DMS79 (cell line): ENCODE measurements around the gene GAB1.

ENCODE experiments used
- DNase-seq: peaks from one replicate; lab custom pipeline; 2025; lab: John Stamatoyannopoulos, UW

The GAB1 gene

GRCh38 chr4:143336781-143337599 lies at the start of gene GAB1:
Gene GAB1, plus strand, starts transcription at chr4:143336876. Its CDS starts 313 bp downstream, at chr4:143337189.
- DNase-seq = no peak

DNA sequence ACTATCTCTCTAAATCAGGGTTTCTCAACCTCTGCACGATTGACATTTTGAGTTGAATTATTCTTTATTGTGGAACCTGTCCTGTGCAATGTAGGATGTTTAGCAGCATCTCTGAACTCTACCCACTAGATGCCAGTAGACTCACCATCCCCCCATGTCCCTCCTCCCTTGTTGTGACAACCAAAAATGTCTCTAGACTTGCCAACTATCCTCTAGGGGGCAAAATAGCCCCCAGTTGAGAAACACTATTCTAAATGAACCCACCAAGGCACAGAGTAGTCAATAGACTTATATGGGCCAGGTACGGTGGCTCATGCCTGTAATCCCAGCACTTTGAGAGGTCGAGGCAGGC lies 49.1 kb upstream of the GAB1 start:
- DNase-seq = no peak

GRCh38 chr4:143288171-143288570 lies 48.5 kb upstream of the GAB1 start:
- no peak for DNase-seq

DNA sequence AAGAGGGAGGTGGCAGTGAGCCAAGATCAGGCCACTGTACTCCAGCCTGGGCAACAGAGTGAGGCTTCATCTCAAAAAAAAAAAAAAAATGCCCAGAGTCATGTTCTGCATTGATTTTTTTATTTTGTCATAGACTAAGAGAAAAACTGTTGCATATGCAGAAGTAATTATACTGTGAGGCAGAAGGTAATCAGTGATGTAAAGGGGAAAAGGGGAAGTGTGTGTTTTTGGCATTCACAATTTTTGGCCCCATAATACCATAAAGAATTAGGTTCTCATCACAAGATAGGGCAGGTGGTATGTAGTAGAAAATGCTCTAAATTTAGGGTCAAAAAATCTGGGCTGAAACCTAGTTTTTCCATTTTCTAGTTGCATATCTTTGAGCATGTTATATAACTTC lies 47.3 kb upstream of the GAB1 start:
- DNase-seq = no peak

- no peak for DNase-seq
Observed at GRCh38 chr4:143291314-143291713, 45.4 kb upstream of the GAB1 start.

DNA sequence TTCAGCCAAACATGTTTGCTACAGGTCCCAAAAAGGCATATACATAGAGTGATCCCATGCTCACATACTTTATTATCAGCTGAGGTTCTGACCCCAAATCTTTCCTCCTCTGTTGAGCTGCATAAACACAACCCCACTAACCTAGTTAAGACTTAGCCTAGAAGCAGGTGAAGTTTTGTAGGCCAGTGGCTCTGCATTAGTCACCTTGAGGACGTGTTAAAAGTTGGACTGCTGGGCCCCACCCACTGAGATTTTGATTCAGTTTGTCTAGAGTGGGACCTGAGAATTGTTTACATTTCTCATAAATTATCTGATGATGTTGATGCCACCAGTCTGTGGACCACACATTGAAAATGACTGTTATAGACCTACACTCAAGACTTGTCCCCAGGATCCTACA lies 43.8 kb upstream of the GAB1 start:
- no peak for DNase-seq

- DNase-seq = no peak
Observed at GRCh38 chr4:143294310-143294709, 42.4 kb upstream of the GAB1 start.

- no peak for DNase-seq
Observed at GRCh38 chr4:143294710-143295275, 41.9 kb upstream of the GAB1 start.

DNA sequence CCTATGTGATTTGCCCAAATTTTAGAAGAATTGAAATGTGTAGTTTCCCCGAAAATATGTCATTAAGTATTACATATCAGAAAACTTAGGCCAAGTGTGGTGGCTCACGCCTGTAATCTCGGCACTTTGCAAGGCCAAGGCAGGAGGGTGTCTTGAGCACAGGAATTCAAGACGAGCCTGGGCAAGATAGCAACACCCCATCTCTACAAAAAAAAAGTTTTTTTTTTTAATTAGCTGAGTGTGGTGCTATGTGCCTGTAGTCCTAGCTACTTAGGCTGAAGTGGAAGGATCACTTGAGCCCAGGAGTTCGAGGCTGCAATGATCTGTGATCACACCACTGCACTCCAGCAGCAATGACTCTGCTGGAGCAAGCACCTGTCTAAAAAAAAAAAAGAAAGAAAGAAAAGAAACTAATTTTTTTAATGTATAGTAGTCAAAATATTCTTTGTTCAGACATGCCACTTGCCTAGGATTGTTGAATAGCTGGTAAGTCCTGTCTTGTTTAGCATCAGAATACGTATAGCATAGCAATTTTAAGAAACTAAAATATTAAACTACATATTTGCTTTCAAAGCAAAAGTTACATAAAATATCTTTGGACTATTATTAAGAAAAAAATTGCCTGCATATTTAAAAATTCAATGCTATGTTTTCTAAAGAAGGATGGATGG lies 40.1 kb upstream of the GAB1 start:
- DNase-seq = no peak

DNA sequence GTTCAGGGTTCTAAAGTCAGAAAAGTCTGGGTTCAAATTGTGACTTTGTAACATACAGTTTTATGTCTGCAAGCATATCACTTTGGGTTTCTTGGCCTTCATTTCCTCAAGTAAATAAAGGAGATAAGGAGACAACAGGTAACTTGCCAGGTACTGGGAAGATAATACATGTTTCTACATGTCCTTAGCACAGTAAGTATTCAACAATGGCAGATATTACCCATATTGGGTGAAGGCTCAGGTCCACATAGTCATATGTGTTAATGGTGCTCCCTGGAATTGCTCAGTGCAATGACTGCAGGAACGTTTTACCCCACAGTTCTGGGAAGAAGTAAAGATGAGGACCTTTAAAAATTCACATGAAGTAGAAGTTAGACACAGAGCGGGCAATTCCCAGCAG lies 35.8 kb upstream of the GAB1 start:
- no peak for DNase-seq

DNA sequence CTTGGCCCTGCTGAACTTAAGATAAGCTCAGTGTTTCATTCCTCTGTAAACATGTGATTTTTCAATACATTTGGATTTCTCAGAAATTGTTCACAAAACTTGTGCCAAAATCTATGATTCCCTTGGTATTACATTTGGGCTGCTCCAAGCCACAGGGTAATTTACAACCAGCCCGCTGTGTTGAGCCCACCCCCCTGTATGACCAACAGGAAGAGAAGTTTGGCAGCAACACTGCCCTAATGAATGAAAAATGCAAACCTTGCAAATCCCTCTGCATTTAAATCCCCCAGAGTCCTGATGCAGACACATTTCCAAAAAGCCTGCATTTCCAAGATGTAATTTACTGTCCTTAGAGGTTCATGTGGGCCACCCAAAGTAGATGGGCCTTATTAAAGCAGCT lies 34.1 kb upstream of the GAB1 start:
- DNase-seq = no peak

DNA sequence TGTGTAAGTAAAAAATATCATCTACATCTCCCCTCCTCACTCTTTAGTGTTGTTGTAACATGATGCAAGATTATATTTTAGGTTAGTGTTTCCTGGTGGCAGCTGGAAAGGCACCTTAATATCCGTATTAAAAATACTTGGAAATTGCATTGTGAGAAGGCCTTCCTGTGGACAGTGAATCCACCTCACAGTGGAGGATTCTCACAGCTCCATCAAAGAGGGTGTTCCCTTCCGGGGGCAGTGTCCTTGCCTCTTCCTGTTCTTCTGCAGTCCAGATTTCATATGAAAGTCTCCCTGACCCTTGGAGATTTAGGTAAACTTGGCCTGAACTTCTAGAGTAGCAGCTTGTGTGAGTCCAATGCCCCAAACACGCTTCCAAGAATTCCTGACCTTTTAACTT lies 29.9 kb upstream of the GAB1 start:
- no peak for DNase-seq

- DNase-seq = no peak
Observed at GRCh38 chr4:143307531-143307930, 29.1 kb upstream of the GAB1 start.

DNA sequence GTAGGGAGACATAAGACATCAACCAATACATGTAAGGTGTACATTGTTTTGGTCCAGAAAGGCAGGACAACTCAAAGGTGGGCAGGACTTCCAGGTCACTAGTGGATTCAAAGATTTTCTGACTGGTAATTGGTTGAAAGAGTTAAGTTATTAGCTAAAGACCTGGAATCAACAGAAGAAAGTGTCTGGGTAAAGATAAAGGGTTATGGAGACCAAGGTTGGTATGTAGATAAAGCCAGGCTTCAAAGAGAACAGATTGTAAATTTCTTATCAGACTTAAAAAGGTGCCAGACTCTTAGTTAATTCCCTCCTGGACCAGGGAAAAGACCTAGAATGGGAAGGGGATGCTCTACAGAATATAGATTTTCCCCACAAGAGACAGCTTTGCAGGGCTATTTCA lies 28.3 kb upstream of the GAB1 start:
- DNase-seq = no peak

GRCh38 chr4:143311924-143312323 lies 24.8 kb upstream of the GAB1 start:
- DNase-seq = no peak

GRCh38 chr4:143313521-143313920 lies 23.2 kb upstream of the GAB1 start:
- DNase-seq = no peak

- DNase-seq = no peak
Observed at GRCh38 chr4:143313996-143314395, 22.7 kb upstream of the GAB1 start.

GRCh38 chr4:143320113-143320512 lies 16.6 kb upstream of the GAB1 start:
- DNase-seq = no peak

DNA sequence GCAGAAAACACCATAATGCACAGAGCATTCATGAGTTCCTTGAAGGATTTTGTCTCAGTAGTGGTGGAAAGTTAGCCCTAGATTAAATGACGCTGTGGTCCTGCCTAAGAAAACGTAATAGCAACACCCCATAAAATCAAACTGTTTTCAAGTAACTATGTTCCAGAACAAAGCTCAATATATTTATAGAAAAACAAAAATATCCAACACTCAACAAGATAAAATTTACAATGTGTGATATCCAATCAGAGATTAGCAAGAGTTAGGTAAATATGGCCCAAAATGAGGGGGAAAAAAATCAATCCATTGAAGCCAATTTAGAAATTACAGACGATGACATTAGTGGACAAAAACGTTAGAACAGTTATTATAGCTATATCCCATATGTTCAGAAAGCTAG lies 9.9 kb upstream of the GAB1 start:
- no peak for DNase-seq

- no peak for DNase-seq
Observed at GRCh38 chr4:143329985-143330384, 6.7 kb upstream of the GAB1 start.

- DNase-seq = peak; percentile 1
Observed at GRCh38 chr4:143335979-143336780, 496 bp upstream of the GAB1 start.

- DNase-seq = no peak
Observed at GRCh38 chr4:143337600-143338287, 1.1 kb downstream of the GAB1 start.
